Measurements from ENCODE around the gene GOLGA8B. TPM values are rescaled to one million over a fixed set of nuclear protein-coding genes. Genes with fewer than 3 reads are reported as not detected.
"Not testable (repeated sequence)": the region's sequence is repeated elsewhere in the genome, so short reads cannot be mapped to it uniquely, and the experiment has no call there.

The GOLGA8B gene
- total and polyA plus RNA-seq, 2 of the 8 experiments (the other 6 are each of a cell fraction or from before 2014, with no cell fraction given): 14.1 to 23.3 TPM

DNA sequence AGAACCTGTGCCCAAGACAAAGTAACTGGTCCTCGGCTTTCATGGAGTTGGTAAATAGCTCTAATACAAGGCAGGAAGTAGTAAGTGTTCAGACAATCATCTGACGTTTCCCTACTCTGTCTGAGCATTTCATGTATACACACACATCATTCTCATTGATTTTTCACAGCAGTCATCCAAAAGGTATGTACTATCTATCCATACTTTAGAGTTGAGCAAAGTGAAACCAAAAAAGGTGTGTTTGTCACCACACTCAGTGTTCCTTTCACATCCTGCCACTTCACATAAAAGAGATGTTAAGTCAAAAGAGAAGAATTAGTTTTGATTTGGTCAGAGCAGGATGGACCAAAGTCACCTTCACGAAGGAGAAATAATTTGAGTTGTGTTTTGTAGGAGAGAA is 33.3 kb downstream of the GOLGA8B start:
- H2AK5ac ChIP-seq (ENCODE audit: low read depth, low read length); H3K4me1 ChIP-seq (replicated peaks in 1 of 4; ENCODE audit: control insufficient read depth in 3 of 4, insufficient read depth in 4 of 4, low read length in 3 of 4); H3K27me3 ChIP-seq (replicated peaks in 1 of 4; ENCODE audit: control insufficient read depth in 3 of 4, extremely low read depth in 1 of 4, insufficient read depth in 3 of 4, low read length in 3 of 4); H3K23me2 ChIP-seq (ENCODE audit: low read depth, low read length); H3K79me1 ChIP-seq (ENCODE audit: low read depth, low read length); H4K20me1 ChIP-seq (replicated peaks in 1 of 2; ENCODE audit: control insufficient read depth in 1 of 2, insufficient read depth in 2 of 2, low read length in 2 of 2); H3K36me3 ChIP-seq (ENCODE audit: control insufficient read depth in 2 of 4, insufficient read depth in 4 of 4, low read length in 3 of 4); H3K79me2 ChIP-seq (ENCODE audit: control insufficient read depth in 1 of 2, insufficient read depth in 2 of 2, low read length in 2 of 2); POLR2A ChIA-PET (ENCODE audit: partially characterized antibody); FAIRE-seq; H2BK5ac ChIP-seq (ENCODE audit: low read depth, low read length); H3K4ac ChIP-seq (replicated peaks; ENCODE audit: insufficient read length, low read depth, low read length); H3K56ac ChIP-seq (replicated peaks; ENCODE audit: insufficient read length, low read depth, low read length); H4K8ac ChIP-seq (ENCODE audit: extremely low read depth, insufficient read depth, low read length); H3K23ac ChIP-seq (ENCODE audit: insufficient read length); H2AFZ ChIP-seq (ENCODE audit: low read length); H3K9me3 ChIP-seq (ENCODE audit: insufficient read depth in 2 of 2, low read depth in 1 of 2, low read length in 1 of 2); H3K27ac ChIP-seq (ENCODE audit: low read depth, low read length); H2BK20ac ChIP-seq (ENCODE audit: low read length); H3K4me2 ChIP-seq (ENCODE audit: insufficient read depth in 1 of 2, low read depth in 2 of 2, low read length in 2 of 2); H2BK120ac ChIP-seq (replicated peaks; ENCODE audit: low read depth, low read length); H3K18ac ChIP-seq (ENCODE audit: extremely low read depth, low read length); H2BK12ac ChIP-seq (ENCODE audit: low read depth, low read length); H4K5ac ChIP-seq (ENCODE audit: insufficient read length, low read depth, low read length); CTCF ChIA-PET (ENCODE audit: partially characterized antibody); H3K14ac ChIP-seq (ENCODE audit: insufficient read length); H3K4me3 ChIP-seq (ENCODE audit: extremely low read depth in 1 of 4, insufficient read depth in 2 of 4, low read depth in 3 of 4, low read length in 4 of 4); H2BK15ac ChIP-seq (ENCODE audit: low read length); H3K9ac ChIP-seq (replicated peaks in 1 of 4; ENCODE audit: extremely low read depth in 1 of 4, low read depth in 3 of 4, low read length in 3 of 4); DNase-seq (ENCODE audit: low read depth in 1 of 2, low spot score in 2 of 2); H4K91ac ChIP-seq (replicated peaks; ENCODE audit: insufficient read length, low read length): not testable (repeated sequence)
- whole genome bisulfite sequencing, 2 experiments (ENCODE audit: extremely low coverage in 1 of 2, insufficient coverage in 1 of 2, insufficient read length in 1 of 2, insufficient replicate concordance in 2 of 2, low coverage in 1 of 2, low lambda C conversion rate in 2 of 2, missing lambda C conversion rate in 1 of 2): no CpG with 5 or more reads among the region's 3 CpGs

GRCh38 chr15:34549381-34549809 is 34.1 kb downstream of the GOLGA8B start:
- H4K91ac ChIP-seq (replicated peaks; ENCODE audit: insufficient read length, low read length); H2BK5ac ChIP-seq (ENCODE audit: low read depth, low read length); H3K18ac ChIP-seq (ENCODE audit: extremely low read depth, low read length); H3K27ac ChIP-seq (ENCODE audit: low read depth, low read length); H4K5ac ChIP-seq (ENCODE audit: insufficient read length, low read depth, low read length); DNase-seq (ENCODE audit: low read depth in 1 of 2, low spot score in 2 of 2); H3K36me3 ChIP-seq (ENCODE audit: control insufficient read depth in 2 of 4, insufficient read depth in 4 of 4, low read length in 3 of 4); H2BK12ac ChIP-seq (ENCODE audit: low read depth, low read length); H3K4ac ChIP-seq (replicated peaks; ENCODE audit: insufficient read length, low read depth, low read length); POLR2A ChIA-PET (ENCODE audit: partially characterized antibody); H4K20me1 ChIP-seq (replicated peaks in 1 of 2; ENCODE audit: control insufficient read depth in 1 of 2, insufficient read depth in 2 of 2, low read length in 2 of 2); H3K23me2 ChIP-seq (ENCODE audit: low read depth, low read length); H3K27me3 ChIP-seq (replicated peaks in 1 of 4; ENCODE audit: control insufficient read depth in 3 of 4, extremely low read depth in 1 of 4, insufficient read depth in 3 of 4, low read length in 3 of 4); H3K79me1 ChIP-seq (ENCODE audit: low read depth, low read length); H3K79me2 ChIP-seq (ENCODE audit: control insufficient read depth in 1 of 2, insufficient read depth in 2 of 2, low read length in 2 of 2); H2AK5ac ChIP-seq (ENCODE audit: low read depth, low read length); H3K4me1 ChIP-seq (replicated peaks in 1 of 4; ENCODE audit: control insufficient read depth in 3 of 4, insufficient read depth in 4 of 4, low read length in 3 of 4); H4K8ac ChIP-seq (ENCODE audit: extremely low read depth, insufficient read depth, low read length); H2AFZ ChIP-seq (ENCODE audit: low read length); H3K4me2 ChIP-seq (ENCODE audit: insufficient read depth in 1 of 2, low read depth in 2 of 2, low read length in 2 of 2); CTCF ChIA-PET (ENCODE audit: partially characterized antibody); FAIRE-seq; H3K23ac ChIP-seq (ENCODE audit: insufficient read length); H3K9ac ChIP-seq (replicated peaks in 1 of 4; ENCODE audit: extremely low read depth in 1 of 4, low read depth in 3 of 4, low read length in 3 of 4); H3K56ac ChIP-seq (replicated peaks; ENCODE audit: insufficient read length, low read depth, low read length); H2BK20ac ChIP-seq (ENCODE audit: low read length); H2BK15ac ChIP-seq (ENCODE audit: low read length); H3K4me3 ChIP-seq (ENCODE audit: extremely low read depth in 1 of 4, insufficient read depth in 2 of 4, low read depth in 3 of 4, low read length in 4 of 4); H2BK120ac ChIP-seq (replicated peaks; ENCODE audit: low read depth, low read length); H3K9me3 ChIP-seq (ENCODE audit: insufficient read depth in 2 of 2, low read depth in 1 of 2, low read length in 1 of 2); H3K14ac ChIP-seq (ENCODE audit: insufficient read length): not testable (repeated sequence)
- WGBS, 2 experiments (ENCODE audit: extremely low coverage in 1 of 2, insufficient coverage in 1 of 2, insufficient read length in 1 of 2, insufficient replicate concordance in 2 of 2, low coverage in 1 of 2, low lambda C conversion rate in 2 of 2, missing lambda C conversion rate in 1 of 2): no CpG with 5 or more reads among the region's 4 CpGs
